GM10266 (cell line): Measurements from ENCODE around the gene MCF2L.

Experiments
- DNase-seq: peaks from one replicate; pipeline ENCODE4 v3.0.0; 2012; ENCODE audit errors: extremely low spot score
- CTCF ChIP-seq: IDR thresholded peaks from 2 replicates; pipeline ENCODE4 v1.5.1; 2012; ENCODE audit warnings: mild to moderate bottlenecking, low read depth; ENCODE audit not compliant: control insufficient read depth, insufficient read depth; ENCODE audit errors: missing control alignments

Gene MCF2L

GRCh38 chr13:112966776-112967175 is 2.2 kb upstream of the MCF2L start:
- DNase-seq = no peak
- TF ChIP-seq CTCF = no peak

- TF ChIP-seq CTCF = no peak
- DNase-seq = no peak
Measured at GRCh38 chr13:112967686-112968379, 1.2 kb upstream of the MCF2L start.

GRCh38 chr13:112968380-112968909 is 569 bp upstream of the MCF2L start:
- no peak for TF ChIP-seq CTCF
- DNase-seq = no peak

- DNase-seq = no peak
- TF ChIP-seq CTCF = no peak
Measured at GRCh38 chr13:112969692-112970338, 801 bp downstream of the MCF2L start.

- no peak for DNase-seq
- TF ChIP-seq CTCF = no peak
Measured at GRCh38 chr13:112970552-112971287, 1.7 kb downstream of the MCF2L start.

GRCh38 chr13:112971288-112971643 is 2.3 kb downstream of the MCF2L start:
- no peak for TF ChIP-seq CTCF
- no peak for DNase-seq

GRCh38 chr13:112972258-112972657 is 3.2 kb downstream of the MCF2L start:
- no peak for DNase-seq
- no peak for TF ChIP-seq CTCF
